Neural cell (in vitro differentiated cells): Measurements from ENCODE around the gene CDC45. TPM values are rescaled to one million over a fixed set of nuclear protein-coding genes. Genes with fewer than 3 reads are reported as not detected.
"Not testable (repeated sequence)": the region's sequence is repeated elsewhere in the genome, so short reads cannot be mapped to it uniquely, and the experiment has no call there.

Experiments
- H2AFZ ChIP-seq: fragments of 200-600, 300-800 bp; sonication (generic), shearing (Covaris generic); 2 replicates; pipeline ENCODE4 v1.6.0; 2014; ENCODE audit warnings: low read depth, mild to moderate bottlenecking, antibody characterized with exemption, low read length, moderate library complexity
- H3F3A ChIP-seq: fragments of 200-600 bp; shearing (Covaris generic); 2 replicates; pipeline ENCODE4 v1.6.1; 2016; ENCODE audit warnings: mild to moderate bottlenecking, moderate library complexity, mixed read lengths, antibody characterized with exemption, low read length; ENCODE audit not compliant: insufficient read depth, poor library complexity, severe bottlenecking
- H3K27ac ChIP-seq: fragments of 200-600, 300-800 bp; sonication (generic), shearing (Covaris generic); 2 replicates; pipeline ENCODE4 v1.5.1; 2014; ENCODE audit warnings: mild to moderate bottlenecking, low read length, moderate library complexity
- H3K27me3 ChIP-seq: fragments of 300-800, 200-600 bp; sonication (generic), shearing (Covaris generic); 2 replicates; pipeline ENCODE4 v1.6.0; 2014; ENCODE audit warnings: mild to moderate bottlenecking, low read depth, low read length, moderate library complexity; ENCODE audit not compliant: insufficient read depth
- H3K36me3 ChIP-seq: fragments of 300-800, 200-600 bp; sonication (generic), shearing (Covaris generic); 2 replicates; pipeline ENCODE4 v1.5.1; 2014; ENCODE audit warnings: mild to moderate bottlenecking, antibody characterized with exemption, low read length, moderate library complexity; ENCODE audit not compliant: insufficient read depth
- H3K4me2 ChIP-seq: fragments of 300-800, 200-600 bp; sonication (generic), shearing (Covaris generic); 2 replicates; pipeline ENCODE4 v1.6.0; 2014; ENCODE audit warnings: mild to moderate bottlenecking, low read length
- H3K4me3 ChIP-seq: fragments of 300-800, 200-600 bp; sonication (generic), shearing (Covaris generic); 2 replicates; pipeline ENCODE4 v1.5.1; 2014; ENCODE audit warnings: mild to moderate bottlenecking, low read length, moderate library complexity
- H3K79me2 ChIP-seq: fragments of 200-600 bp; shearing (Covaris generic); replicated peaks from 2 replicates; pipeline ENCODE4 v1.6.0; 2014; ENCODE audit warnings: mild to moderate bottlenecking, low read length, moderate library complexity; ENCODE audit not compliant: insufficient read depth
- H3K9ac ChIP-seq: fragments of 300-800, 200-600 bp; sonication (generic), shearing (Covaris generic); 2 replicates; pipeline ENCODE4 v1.6.1; 2016; ENCODE audit warnings: mild to moderate bottlenecking, low read length, mixed read lengths
- H3K9me2 ChIP-seq: fragments of 200-600 bp; shearing (Covaris generic); 2 replicates; pipeline ENCODE4 v1.6.1; 2016; ENCODE audit warnings: mild to moderate bottlenecking, low read length, mixed read lengths; ENCODE audit not compliant: insufficient read depth
- H3K9me3 ChIP-seq: fragments of 200-600, 300-800 bp; sonication (generic), shearing (Covaris generic); 2 replicates; pipeline ENCODE4 v1.6.1; 2016; ENCODE audit warnings: mild to moderate bottlenecking, mixed run types, low read length, moderate library complexity, mixed read lengths
- H4K20me1 ChIP-seq: fragments of 200-600 bp; shearing (Covaris generic); 2 replicates; pipeline ENCODE4 v1.6.1; 2016; ENCODE audit warnings: mild to moderate bottlenecking, mixed run types; ENCODE audit not compliant: insufficient read depth
- CTCF ChIP-seq: fragments of 450-650 bp; IDR thresholded peaks from 2 replicates; pipeline ENCODE4 v1.5.1; 2014; ENCODE audit warnings: antibody characterized with exemption, mild to moderate bottlenecking, moderate library complexity; ENCODE audit not compliant: poor library complexity, severe bottlenecking
- EP300 ChIP-seq: fragments of 450-650 bp; conservative IDR thresholded peaks from 2 replicates; pipeline ENCODE4 v1.6.1; 2014; ENCODE audit warnings: antibody characterized with exemption, mild to moderate bottlenecking, moderate library complexity; ENCODE audit not compliant: poor library complexity, severe bottlenecking
- EZH2 ChIP-seq: fragments of 200-600, 300-800 bp; shearing (Covaris generic), sonication (generic); IDR thresholded peaks from 2 replicates; pipeline ENCODE4 v1.6.1; 2014; ENCODE audit warnings: antibody characterized with exemption, low read length, borderline replicate concordance, mild to moderate bottlenecking; ENCODE audit not compliant: insufficient read depth, poor library complexity, severe bottlenecking
- MXI1 ChIP-seq: fragments of 450-650 bp; conservative IDR thresholded peaks from 2 replicates; pipeline ENCODE4 v1.6.1; 2014; ENCODE audit warnings: antibody characterized with exemption, mild to moderate bottlenecking; ENCODE audit not compliant: poor library complexity, severe bottlenecking
- POLR2AphosphoS5 ChIP-seq: IDR thresholded peaks from 2 replicates; pipeline ENCODE4 v1.6.1; 2012
- RAD21 ChIP-seq: fragments of 450-650 bp; conservative IDR thresholded peaks from 2 replicates; pipeline ENCODE4 v1.6.1; 2014; ENCODE audit warnings: antibody characterized with exemption, mild to moderate bottlenecking, moderate library complexity
- REST ChIP-seq: IDR thresholded peaks from 2 replicates; pipeline ENCODE4 v1.6.1; 2012; ENCODE audit warnings: borderline replicate concordance
- SMC3 ChIP-seq: fragments of 450-650 bp; conservative IDR thresholded peaks from 2 replicates; pipeline ENCODE4 v1.6.1; 2014; ENCODE audit warnings: antibody characterized with exemption, mild to moderate bottlenecking, moderate library complexity; ENCODE audit not compliant: poor library complexity
- TAF1 ChIP-seq: IDR thresholded peaks from 2 replicates; pipeline ENCODE4 v1.6.1; 2012; ENCODE audit warnings: low read depth
- polyA plus RNA-seq: library from polyadenylated mRNA; depleted of rRNA; stranded (reverse); fragments of >200 nt; gene quantifications from 2 replicates; pipeline ENCODE4 v1.2.3, GENCODE V29; 2014

Gene CDC45
- polyA plus RNA-seq, 1 donor from 2014 or later = 3.2 TPM

- Histone ChIP-seq H3K9me3 (no peaks in the 10 kb centered on the region), H3K36me3 (peaks cover 9% of the 10 kb centered on the region), H2AFZ (no peak overlapping the region), H3K9ac (no peak overlapping the region), H4K20me1 (no peaks in the 10 kb centered on the region), H3K9me2 (no peaks in the 10 kb centered on the region), H3F3A (no peaks in the 10 kb centered on the region), H3K4me2 (no peak overlapping the region), H3K27me3 (no peaks in the 10 kb centered on the region), H3K79me2 (peaks cover 61% of the 10 kb centered on the region), H3K27ac (no peak overlapping the region), H3K4me3 (no peak overlapping the region)
- TF ChIP-seq TAF1 = no peak
- no peak for TF ChIP-seq SMC3
- no peak for TF ChIP-seq CTCF
- no peak for TF ChIP-seq EZH2
- TF ChIP-seq MXI1 = no peak
Measured at GRCh38 chr22:19442166-19442565, 37.6 kb upstream of the CDC45 start.

GRCh38 chr22:19443544-19444211, 36.0 kb upstream of the CDC45 start:
- no peaks in the 10 kb centered on the region for H3K27me3 ChIP-seq
- H2AFZ ChIP-seq = no peak overlapping the region
- H3K4me2 ChIP-seq = no peak overlapping the region
- no peaks in the 10 kb centered on the region for H3K9me2 ChIP-seq
- H3K9ac ChIP-seq = no peak overlapping the region
- no peak for TF ChIP-seq TAF1
- no peak for TF ChIP-seq MXI1
- no peak for TF ChIP-seq EZH2
- TF ChIP-seq REST = no peak
- TF ChIP-seq EP300 = no peak
- no peak for TF ChIP-seq RAD21
- TF ChIP-seq POLR2AphosphoS5 = no peak
- no peak for TF ChIP-seq SMC3
- no peak for TF ChIP-seq CTCF
- no peak overlapping the region for H3K27ac ChIP-seq
- no peaks in the 10 kb centered on the region for H4K20me1 ChIP-seq
- peaks cover 9% of the 10 kb centered on the region for H3K36me3 ChIP-seq
- H3K4me3 ChIP-seq = no peak overlapping the region
- no peaks in the 10 kb centered on the region for H3K9me3 ChIP-seq
- no peaks in the 10 kb centered on the region for H3F3A ChIP-seq
- peaks cover 68% of the 10 kb centered on the region for H3K79me2 ChIP-seq

DNA sequence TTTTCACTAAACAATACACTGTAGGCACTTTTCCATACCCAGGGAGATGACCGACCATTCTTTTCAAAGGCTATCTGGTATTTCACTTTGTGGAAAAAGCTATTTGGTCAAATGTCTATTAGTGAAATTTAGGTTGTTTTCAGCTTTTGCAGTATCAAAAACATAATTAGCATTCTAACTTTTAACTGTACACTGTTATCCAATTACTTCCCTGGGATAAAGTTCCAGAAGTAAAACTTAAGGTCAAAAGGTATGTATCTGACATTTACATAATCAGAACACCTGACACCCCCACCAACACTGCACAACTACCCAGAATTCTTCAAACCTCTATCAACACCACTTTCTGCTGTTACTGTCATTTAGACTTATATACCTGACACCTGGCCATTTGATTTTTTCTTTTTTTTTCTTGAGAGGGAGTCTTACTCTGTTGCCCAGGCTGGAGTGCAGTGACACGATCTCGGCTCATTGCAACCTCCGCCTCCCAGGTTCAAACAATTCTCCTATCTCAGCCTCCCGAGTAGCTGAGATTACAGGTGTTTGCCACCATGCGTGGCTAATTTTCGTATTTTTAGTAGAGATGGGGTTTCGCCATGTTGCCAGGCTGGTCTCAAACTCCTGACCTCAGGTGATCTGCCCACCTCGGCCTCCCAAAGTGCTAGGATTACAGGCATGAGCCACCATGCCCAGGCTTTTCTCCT, 34.3 kb upstream of the CDC45 start:
- H3K4me2 ChIP-seq, H3K27ac ChIP-seq, H3K4me3 ChIP-seq, H3K9me2 ChIP-seq, H2AFZ ChIP-seq, H3K27me3 ChIP-seq, H4K20me1 ChIP-seq, H3K9ac ChIP-seq, H3K9me3 ChIP-seq, H3F3A ChIP-seq, H3K36me3 ChIP-seq: not testable (repeated sequence)
- peaks cover 67% of the 10 kb centered on the region for H3K79me2 ChIP-seq
